Lower leg skin (tissue), 4 donors: Measurements from ENCODE around the gene TAX1BP3. TPM values are rescaled to one million over a fixed set of nuclear protein-coding genes. Genes with fewer than 3 reads are reported as not detected.

Source experiments
- DNase-seq, 2 donors: peaks; one replicate each; pipeline ENCODE4 v3.0.0-alpha.2; 2019; ENCODE audit warnings: low spot score in 2 of 2
- H3K4me3 ChIP-seq: fragments of 200-600 bp; sonication (generic); 2 replicates; pipeline ENCODE4 v1.5.1; 2017; ENCODE audit warnings: mild to moderate bottlenecking, low read depth; ENCODE audit not compliant: poor library complexity, severe bottlenecking
- POLR2A ChIP-seq, 2 donors: fragments of 450-650 bp; IDR thresholded peaks; one replicate each; pipeline ENCODE4 v1.6.1; 2016 to 2017; ENCODE audit warnings: antibody characterized with exemption in 2 of 2, mild to moderate bottlenecking in 1 of 2, moderate library complexity in 1 of 2
- WGBS, 2 donors: methylation state at CpG; one replicate each; pipeline ENCODE4 v1.1.5; 2018; 5-methylcytosine and 5-hydroxymethylcytosine counted together
- intact Hi-C: fragments of 100-400 bp; cut with DNase I; formaldehyde crosslinking; loops from one replicate; pipeline ENCODE4 v1.15.0; 2023; ENCODE audit warnings: low total_unique reads
- total RNA-seq, 4 donors: library from RNA; depleted of rRNA; stranded (reverse); fragments of >200 nt; gene quantifications; one replicate each; pipeline ENCODE4 v1.1.0, GENCODE V29; 2016
- TF ChIP-seq, protein P1 (sequence below), 3 donors: fragments of 450-650 bp; IDR thresholded peaks; one replicate each; pipeline ENCODE4 v1.5.1; 2016; ENCODE audit warnings: antibody characterized with exemption in 3 of 3, mild to moderate bottlenecking in 3 of 3, moderate library complexity in 2 of 3

Gene TAX1BP3
- total RNA-seq, 4 donors from 2014 or later: 90.5 to 181 (median 153) TPM

- TF ChIP-seq, protein P1, sequence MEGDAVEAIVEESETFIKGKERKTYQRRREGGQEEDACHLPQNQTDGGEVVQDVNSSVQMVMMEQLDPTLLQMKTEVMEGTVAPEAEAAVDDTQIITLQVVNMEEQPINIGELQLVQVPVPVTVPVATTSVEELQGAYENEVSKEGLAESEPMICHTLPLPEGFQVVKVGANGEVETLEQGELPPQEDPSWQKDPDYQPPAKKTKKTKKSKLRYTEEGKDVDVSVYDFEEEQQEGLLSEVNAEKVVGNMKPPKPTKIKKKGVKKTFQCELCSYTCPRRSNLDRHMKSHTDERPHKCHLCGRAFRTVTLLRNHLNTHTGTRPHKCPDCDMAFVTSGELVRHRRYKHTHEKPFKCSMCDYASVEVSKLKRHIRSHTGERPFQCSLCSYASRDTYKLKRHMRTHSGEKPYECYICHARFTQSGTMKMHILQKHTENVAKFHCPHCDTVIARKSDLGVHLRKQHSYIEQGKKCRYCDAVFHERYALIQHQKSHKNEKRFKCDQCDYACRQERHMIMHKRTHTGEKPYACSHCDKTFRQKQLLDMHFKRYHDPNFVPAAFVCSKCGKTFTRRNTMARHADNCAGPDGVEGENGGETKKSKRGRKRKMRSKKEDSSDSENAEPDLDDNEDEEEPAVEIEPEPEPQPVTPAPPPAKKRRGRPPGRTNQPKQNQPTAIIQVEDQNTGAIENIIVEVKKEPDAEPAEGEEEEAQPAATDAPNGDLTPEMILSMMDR (IDR thresholded peaks at IDR 0.05): no peak
- no peak for TF ChIP-seq POLR2A (IDR thresholded peaks at IDR 0.05)
- H3K4me3 ChIP-seq: no peak overlapping the region
- 60 to 97% methylated on average over 5 of the region's 5 CpGs for WGBS, 2 donors
- no peak for DNase-seq
- intact Hi-C loops: no loop called here
Observed at GRCh38 chr17:3645310-3645709, 23.1 kb downstream of the TAX1BP3 start.

GRCh38 chr17:3643889-3644349 is 24.5 kb downstream of the TAX1BP3 start:
- intact Hi-C loops: no loop called here
- TF ChIP-seq POLR2A (IDR thresholded peaks at IDR 0.05): no peak
- TF ChIP-seq, protein P1 (IDR thresholded peaks at IDR 0.05): no peak
- 79 to 89% methylated on average over 4 of the region's 4 CpGs for WGBS, 2 donors
- no peak overlapping the region for H3K4me3 ChIP-seq
- no peak for DNase-seq

- WGBS, 2 donors: 74 to 91% methylated on average over 18 to 19 of the region's 19 CpGs
Observed at GRCh38 chr17:3641717-3642486, 26.5 kb downstream of the TAX1BP3 start.

DNA sequence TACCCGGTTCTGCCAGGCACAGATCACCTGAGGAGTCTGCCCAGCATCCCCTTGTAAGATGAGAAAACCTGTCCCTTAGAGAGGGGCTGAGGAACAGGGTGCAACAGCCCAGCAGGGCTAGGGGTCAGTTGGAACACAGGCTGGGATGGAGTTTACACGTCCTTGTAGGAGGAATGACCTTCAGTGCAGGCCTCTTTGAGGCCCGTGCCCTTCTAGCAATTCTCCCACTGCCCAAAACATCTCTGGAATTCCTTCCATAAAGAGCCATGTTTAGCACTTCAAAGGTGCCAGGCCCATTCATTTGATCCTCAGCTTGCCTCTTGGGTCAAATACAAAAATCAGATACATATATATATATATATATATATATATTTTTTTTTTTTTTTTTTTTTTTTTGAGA is 27.4 kb downstream of the TAX1BP3 start:
- intact Hi-C loops: no loop called here

More at GRCh38 chr17:3641717-3642486, 26.5 kb downstream of the TAX1BP3 start:
- no peak for DNase-seq
- intact Hi-C loops: no loop called here
- no peak overlapping the region for H3K4me3 ChIP-seq
- no peak for TF ChIP-seq POLR2A (IDR thresholded peaks at IDR 0.05)
- TF ChIP-seq, protein P1 (IDR thresholded peaks at IDR 0.05): no peak

DNA sequence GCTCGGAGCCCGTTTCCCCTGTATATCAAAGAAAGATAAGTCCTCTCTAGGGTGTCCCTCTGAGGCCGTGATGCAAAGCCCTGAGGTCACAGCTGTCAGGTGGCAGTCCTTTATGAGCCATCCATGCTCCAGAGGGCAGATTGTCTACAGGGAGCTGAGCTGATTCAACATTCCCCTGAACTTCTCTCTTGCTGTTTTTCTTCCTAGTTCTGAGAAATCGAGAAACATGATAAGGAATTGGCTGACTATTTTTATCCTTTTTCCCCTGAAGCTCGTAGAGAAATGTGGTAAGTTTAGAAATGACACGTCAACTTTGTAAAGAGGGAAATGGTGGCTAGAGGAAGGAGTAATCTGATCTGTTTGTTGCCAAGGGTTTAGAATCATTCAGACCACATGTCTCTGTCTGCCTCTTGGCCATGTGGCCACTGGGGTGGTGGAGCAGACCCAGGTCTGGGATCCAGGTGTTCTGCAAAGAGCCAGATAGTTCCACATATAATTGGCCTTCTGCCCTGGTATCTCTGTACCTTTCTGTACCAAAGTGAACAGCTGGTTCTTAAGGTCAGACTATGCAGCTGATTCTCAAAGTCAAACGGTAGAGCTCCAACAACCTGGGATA is 28.3 kb downstream of the TAX1BP3 start:
- H3K4me3 ChIP-seq: no peak overlapping the region
- 51 to 61% methylated on average over 7 of the region's 7 CpGs for whole genome bisulfite sequencing, 2 donors
- TF ChIP-seq POLR2A (IDR thresholded peaks at IDR 0.05): no peak
- TF ChIP-seq, protein P1 (IDR thresholded peaks at IDR 0.05): no peak
- intact Hi-C loops: no loop called here
- DNase-seq: no peak

More for the DNA sequence above, 27.4 kb downstream of the TAX1BP3 start:
- H3K4me3 ChIP-seq: no peak overlapping the region
- TF ChIP-seq, protein P1 (IDR thresholded peaks at IDR 0.05): no peak
- TF ChIP-seq POLR2A (IDR thresholded peaks at IDR 0.05): no peak
- no peak for DNase-seq
- 69 to 70% methylated on average over 3 of the region's 3 CpGs for WGBS, 2 donors
